ENCODE data around the gene FGD6.
"Not testable (repeated sequence)": the region's sequence is repeated elsewhere in the genome, so short reads cannot be mapped to it uniquely, and the experiment has no call there.

FGD6 gene

DNA sequence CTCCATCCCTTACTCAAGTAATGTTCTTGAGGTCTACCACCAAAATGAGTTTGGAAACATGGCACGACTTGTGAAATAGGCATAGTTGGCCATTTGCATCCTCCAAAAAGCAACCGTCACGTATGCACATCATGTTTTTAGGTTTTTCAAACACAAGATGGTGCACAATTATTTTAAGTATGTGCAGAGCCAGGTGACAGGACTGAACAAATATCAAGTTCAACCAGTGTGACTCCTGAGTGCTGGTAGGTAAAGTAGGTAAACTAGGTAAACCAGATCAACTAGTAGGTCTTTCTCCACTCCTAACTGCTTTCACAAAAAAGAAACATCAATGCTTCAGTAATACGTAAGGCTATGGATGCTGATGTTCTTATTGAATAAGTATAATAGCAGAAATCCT lies 39.1 kb downstream of the FGD6 start:
- DNase-seq (ENCODE audit: low read depth in 2 of 2), result no peak

- DNase-seq (ENCODE audit: low read depth in 2 of 2), result no peak
Measured at GRCh38 chr12:95177201-95177768, 40.0 kb downstream of the FGD6 start.

GRCh38 chr12:95173392-95174251 lies 43.6 kb downstream of the FGD6 start:
- DNase-seq (ENCODE audit: low read depth in 2 of 2), result no peak

- DNase-seq (ENCODE audit: low read depth in 2 of 2), result no peak
Measured at GRCh38 chr12:95169368-95169767, 47.9 kb downstream of the FGD6 start.

GRCh38 chr12:95168746-95169145 lies 48.5 kb downstream of the FGD6 start:
- no peak for DNase-seq (ENCODE audit: low read depth in 2 of 2)

DNA sequence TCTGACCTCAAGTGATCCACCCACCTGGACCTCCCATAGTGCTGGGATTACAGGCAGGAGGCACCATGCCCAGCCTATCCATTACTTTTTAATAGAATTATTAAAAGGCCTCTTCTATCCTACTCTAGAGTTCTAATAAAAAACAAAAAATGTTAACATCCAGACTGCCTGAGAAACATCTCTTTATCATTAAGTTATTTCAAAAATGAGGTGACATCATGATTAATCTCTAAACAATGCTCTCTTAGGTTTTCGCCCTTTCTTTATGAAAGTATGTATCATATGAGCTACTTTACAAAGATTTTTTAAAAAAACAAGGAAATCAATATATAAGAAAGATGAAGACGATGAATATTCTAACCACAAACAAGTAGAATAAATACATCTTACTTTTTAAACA lies 52.6 kb downstream of the FGD6 start:
- DNase-seq (ENCODE audit: low read depth in 2 of 2), result no peak

DNA sequence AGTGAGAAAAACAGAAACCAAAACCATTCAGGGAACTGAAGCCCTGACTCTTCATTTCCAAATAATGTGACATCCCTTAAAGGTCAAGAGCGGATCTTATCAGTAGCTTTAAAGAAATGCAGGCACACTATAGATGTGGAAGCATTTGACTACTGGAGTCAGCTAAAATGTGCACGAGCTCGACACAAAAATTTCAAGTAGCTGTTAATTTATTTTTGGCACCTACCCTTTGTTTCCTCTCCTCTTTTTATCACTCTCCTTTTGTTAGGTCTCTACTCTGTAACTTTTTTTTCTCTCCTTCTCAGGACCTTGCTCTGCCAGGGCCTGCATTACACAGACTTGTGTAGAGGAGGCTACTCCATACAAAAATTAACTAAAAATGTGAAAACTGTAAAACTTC lies 58.3 kb downstream of the FGD6 start:
- no peak for DNase-seq (ENCODE audit: low read depth in 2 of 2)

DNA sequence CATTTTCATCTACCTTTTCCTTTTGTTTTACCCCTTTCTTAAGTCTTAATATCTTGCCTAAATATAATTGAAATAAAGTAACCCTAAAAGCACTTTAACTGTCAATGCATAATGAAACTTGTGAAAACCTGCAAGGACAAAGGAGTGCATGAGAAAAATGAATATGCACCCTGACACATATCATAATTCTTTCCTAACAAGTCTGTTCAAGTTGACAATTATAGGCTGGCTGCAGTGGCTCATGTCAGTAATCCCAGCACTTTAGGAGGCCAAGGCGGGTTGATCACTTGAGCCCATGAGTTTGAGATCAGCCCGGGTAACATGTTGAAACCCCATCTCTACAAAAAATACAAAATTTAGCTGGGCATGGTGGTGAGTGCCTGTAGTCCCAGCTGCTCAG lies 65.4 kb downstream of the FGD6 start:
- no peak for DNase-seq (ENCODE audit: low read depth in 2 of 2)

DNA sequence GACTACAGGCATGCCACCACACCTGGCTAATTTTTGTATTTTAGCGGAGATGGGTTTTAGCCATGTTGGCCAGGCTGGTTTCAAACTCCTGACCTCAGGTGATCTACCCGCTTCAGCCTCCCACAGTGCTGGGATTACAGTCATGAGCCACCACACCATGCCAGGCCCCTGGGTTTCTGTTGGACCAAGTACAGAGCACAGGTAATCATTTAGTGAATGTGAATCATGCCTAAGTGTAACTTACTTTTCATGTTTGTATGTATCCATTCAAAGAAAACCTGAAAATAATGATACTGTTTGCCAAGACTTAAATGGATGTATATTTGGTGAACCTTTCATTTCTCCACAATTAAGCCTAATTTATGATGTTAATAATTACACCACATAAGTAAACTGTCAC lies 65.9 kb downstream of the FGD6 start:
- DNase-seq (ENCODE audit: low read depth in 2 of 2), result no peak

GRCh38 chr12:95150501-95150900 lies 66.8 kb downstream of the FGD6 start:
- no peak for DNase-seq (ENCODE audit: low read depth in 2 of 2)

DNA sequence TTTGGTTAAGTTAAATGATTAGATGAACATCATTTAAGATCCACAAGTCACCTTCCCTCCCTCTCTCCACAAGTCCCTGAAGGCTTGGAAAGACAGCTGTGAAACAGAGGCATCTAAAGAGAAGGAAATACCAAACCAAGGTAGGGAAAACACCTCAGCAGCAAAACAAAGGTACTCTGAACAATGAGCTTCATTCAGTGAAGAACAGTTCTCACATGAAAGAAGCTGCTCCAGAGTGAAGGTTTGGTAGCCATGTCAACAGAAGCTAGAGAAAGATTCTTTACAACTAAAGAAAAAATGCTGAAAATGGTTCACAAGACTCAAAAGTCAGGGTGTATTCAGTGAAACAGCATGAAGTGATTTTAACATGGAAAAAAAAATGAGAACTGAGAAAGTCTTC lies 69.4 kb downstream of the FGD6 start:
- no peak for DNase-seq (ENCODE audit: low read depth in 2 of 2)

- DNase-seq (ENCODE audit: low read depth in 2 of 2), result no peak
Measured at GRCh38 chr12:95146769-95147168, 70.5 kb downstream of the FGD6 start.

DNA sequence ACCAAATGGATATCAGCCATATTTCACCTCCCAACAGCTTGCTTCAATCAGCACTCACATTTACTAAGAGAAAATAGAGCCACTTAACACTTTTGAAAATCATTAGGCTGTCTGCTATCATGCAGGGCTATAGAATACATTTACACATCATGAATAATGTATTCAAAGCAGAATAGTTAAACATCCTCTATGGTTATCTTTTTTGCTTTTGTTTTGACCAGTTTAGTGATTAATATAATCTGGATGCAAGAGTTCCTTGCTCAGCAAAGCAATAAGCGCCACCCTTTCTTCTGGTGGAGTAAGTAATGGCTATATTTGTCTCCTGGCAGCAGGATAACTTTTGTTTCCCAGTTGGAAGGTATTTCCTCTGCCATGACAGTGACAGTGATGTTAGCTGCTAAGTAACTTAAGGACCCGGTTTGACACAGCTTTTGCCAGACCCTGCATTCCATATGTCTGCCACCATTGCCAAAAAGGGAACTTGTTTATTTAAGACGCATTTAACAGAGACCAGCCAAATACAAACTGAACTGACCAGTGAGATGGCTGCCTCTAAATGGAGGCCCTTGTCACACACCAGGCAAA lies 73.6 kb downstream of the FGD6 start:
- DNase-seq (ENCODE audit: low read depth in 2 of 2), result no peak

- DNase-seq (ENCODE audit: low read depth in 2 of 2), result no peak
Measured at GRCh38 chr12:95142431-95143151, 74.7 kb downstream of the FGD6 start.

GRCh38 chr12:95141310-95141709 lies 76.0 kb downstream of the FGD6 start:
- no peak for DNase-seq (ENCODE audit: low read depth in 2 of 2)

DNA sequence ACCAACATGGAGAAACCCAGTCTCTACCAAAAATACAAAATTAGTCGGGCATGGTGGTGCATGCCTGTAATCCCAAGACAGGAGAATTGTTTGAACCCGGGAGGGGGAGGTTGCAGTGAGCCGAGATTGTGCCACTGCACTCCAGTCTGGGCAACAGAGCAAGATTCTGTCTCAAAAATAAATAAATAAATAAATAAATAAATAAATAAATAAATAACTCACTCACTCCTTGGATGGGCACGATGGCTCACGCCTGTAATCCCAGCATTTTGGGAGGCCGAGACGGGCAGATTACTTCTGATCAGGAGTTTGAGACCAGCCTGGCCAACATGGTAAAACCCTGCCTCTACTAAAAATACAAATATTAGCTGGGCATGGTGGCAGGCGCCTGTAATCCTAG lies 79.2 kb downstream of the FGD6 start:
- not testable (repeated sequence) for DNase-seq (ENCODE audit: low read depth in 2 of 2)

DNA sequence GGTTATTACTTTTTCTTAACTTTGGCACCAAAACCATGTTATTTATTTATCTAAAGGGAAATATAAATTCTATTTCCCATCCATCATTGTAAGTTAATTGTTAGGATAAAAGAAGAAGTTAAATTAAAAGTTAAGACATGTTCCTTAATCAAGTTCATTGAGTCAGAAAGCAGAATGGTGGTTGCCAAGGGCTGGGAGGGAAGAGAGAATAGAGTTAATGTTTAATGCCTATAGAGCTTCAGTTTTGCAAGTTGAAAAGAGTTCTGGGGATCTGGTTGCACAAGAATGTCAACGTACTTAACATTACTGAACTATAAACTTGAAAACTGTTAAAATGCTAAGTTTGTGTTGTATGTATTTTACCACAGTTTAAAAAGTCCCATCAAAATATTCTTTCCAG lies 80.7 kb downstream of the FGD6 start:
- DNase-seq (ENCODE audit: low read depth in 2 of 2), result no peak

GRCh38 chr12:95134085-95134484 lies 83.2 kb downstream of the FGD6 start:
- DNase-seq (ENCODE audit: low read depth in 2 of 2), result no peak

- DNase-seq (ENCODE audit: low read depth in 2 of 2), result no peak
Measured at GRCh38 chr12:95131589-95132340, 85.5 kb downstream of the FGD6 start.

GRCh38 chr12:95130096-95130495 lies 87.2 kb downstream of the FGD6 start:
- DNase-seq (ENCODE audit: low read depth in 2 of 2), result no peak

- no peak for DNase-seq (ENCODE audit: low read depth in 2 of 2)
Measured at GRCh38 chr12:95129115-95129514, 88.2 kb downstream of the FGD6 start.

DNA sequence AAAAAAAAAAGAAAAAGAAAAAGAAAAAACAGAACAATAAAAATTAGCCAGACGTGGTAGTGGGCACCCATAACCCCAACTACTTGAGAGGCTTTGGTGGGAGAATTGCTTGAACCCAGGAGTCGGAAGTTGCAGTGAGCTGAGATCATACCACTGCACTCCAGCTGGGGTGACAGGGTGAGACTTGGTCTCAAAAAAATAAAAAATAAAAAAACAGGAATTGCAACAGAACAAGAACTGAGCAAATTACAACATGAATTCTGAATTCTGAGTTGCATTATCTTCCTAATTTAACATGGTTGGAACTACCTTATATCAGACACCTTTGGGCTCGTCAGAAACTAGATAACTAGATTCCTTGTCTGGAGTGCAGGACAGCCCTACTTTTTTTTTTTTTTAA lies 90.5 kb downstream of the FGD6 start:
- no peak for DNase-seq (ENCODE audit: low read depth in 2 of 2)
